HepG2 (cell line): ENCODE results near the gene PAIP2. TPM values are rescaled to one million over a fixed set of nuclear protein-coding genes. Genes with fewer than 3 reads are reported as not detected.

Source experiments
- ATAC-seq: fragments of 200-7000 bp; cut with Tn5 transposase; 3 replicates; pipeline ENCODE4 v1.9.1; 2020; ENCODE audit warnings: mild to moderate bottlenecking, moderate library complexity
- BruUV-seq: library from RNA; stranded (reverse); fragments of 400-500 nt; replicated peaks from 2 replicates; lab custom pipeline; 2021; lab: Mats Ljungman, UMichigan
- CTCF ChIA-PET: fragments of 300-600 bp; formaldehyde crosslinking; extraction: SDS; loops from one replicate; lab custom pipeline; 2021; ENCODE audit warnings: low total read pairs, inconsistent platforms, low intra/inter-chr PET ratio; lab: Yijun Ruan, JAX
- POLR2A ChIA-PET: fragments of 350-600 bp; sonication (Branson Sonifier 250); formaldehyde crosslinking; loops from one replicate; lab custom pipeline; 2020; ENCODE audit warnings: antibody characterized with exemption, inconsistent platforms; lab: Yijun Ruan, JAX
- DNase-seq: peaks from one replicate; pipeline ENCODE4 v3.0.0-alpha.2; 2015; ENCODE audit warnings: low spot score
- FAIRE-seq: peaks from 3 replicates; lab custom pipeline; 2011; peaks lifted over from hg19 to GRCh38; lab: Jason Lieb, UNC
- H2AFZ ChIP-seq: one replicate; pipeline ENCODE4 v1.6.1; 2011; ENCODE audit warnings: low read length, inconsistent platforms
- H3K27ac ChIP-seq: fragments of 300-600 bp; 3 replicates; pipeline ENCODE4 v1.8.0; 2011; ENCODE audit warnings: mixed run types, mild to moderate bottlenecking, mixed read lengths, low read length, inconsistent platforms; ENCODE audit not compliant: insufficient read depth; ENCODE audit errors: extremely low read length
- H3K27me3 ChIP-seq, 2 experiments: fragments of 200-600 bp in 1 of 2; 2 replicates in 1 of 2; 3 replicates in 1 of 2; pipeline versions ENCODE4 v1.6.0 to v1.8.0; 2011; ENCODE audit warnings: low read length in 2 of 2, mild to moderate bottlenecking in 2 of 2, moderate library complexity in 2 of 2, inconsistent platforms in 1 of 2; ENCODE audit not compliant: insufficient read depth in 2 of 2, control insufficient read depth in 1 of 2
- H3K36me3 ChIP-seq, 2 experiments: fragments of 200-600 bp in 1 of 2; replicated peaks in 1 of 2; 2 replicates in 1 of 2; 3 replicates in 1 of 2; pipeline versions ENCODE4 v1.5.1 to v1.8.0; 2011; ENCODE audit warnings: low read length in 2 of 2, inconsistent platforms in 1 of 2; ENCODE audit not compliant: insufficient read depth in 2 of 2, control insufficient read depth in 1 of 2
- H3K4me1 ChIP-seq: 2 replicates; pipeline ENCODE4 v1.5.1; 2012; ENCODE audit warnings: low read length, inconsistent platforms; ENCODE audit not compliant: insufficient read depth
- H3K4me2 ChIP-seq: 2 replicates; pipeline ENCODE4 v1.6.0; 2011; ENCODE audit warnings: low read depth, low read length, inconsistent platforms
- H3K4me3 ChIP-seq, 3 experiments: fragments of 200-600 bp in 1 of 3; sonication (generic), shearing (Covaris generic) in 1 of 3; replicated peaks in 1 of 3; 2 replicates each; pipeline ENCODE4 v1.5.1; 2011 to 2016; ENCODE audit warnings: low read length in 3 of 3, inconsistent platforms in 2 of 3, low read depth in 2 of 3, mild to moderate bottlenecking in 2 of 3, control low read depth in 1 of 3, mixed read lengths in 1 of 3; ENCODE audit not compliant: insufficient read depth in 1 of 3
- H3K79me2 ChIP-seq: one replicate; pipeline ENCODE4 v1.6.1; 2011; ENCODE audit warnings: low read length, inconsistent platforms; ENCODE audit not compliant: insufficient read depth
- H3K9ac ChIP-seq: 2 replicates; pipeline ENCODE4 v1.6.0; 2011; ENCODE audit warnings: mild to moderate bottlenecking, low read depth, low read length, inconsistent platforms; ENCODE audit not compliant: insufficient read depth
- H3K9me3 ChIP-seq: 2 replicates; pipeline ENCODE4 v1.5.1; 2012; ENCODE audit warnings: mild to moderate bottlenecking, low read length
- H4K20me1 ChIP-seq: 2 replicates; pipeline ENCODE4 v1.6.0; 2011; ENCODE audit warnings: inconsistent platforms, mild to moderate bottlenecking, low read length, moderate library complexity; ENCODE audit not compliant: insufficient read depth
- DNMT1 ChIP-seq: sonication (generic); formaldehyde crosslinking; IDR thresholded peaks from 2 replicates; pipeline ENCODE4 v1.5.1; 2020; ENCODE audit warnings: mild to moderate bottlenecking, missing genetic modification reagents
- FOXC1 ChIP-seq: sonication (generic); formaldehyde crosslinking; IDR thresholded peaks from 2 replicates; pipeline ENCODE4 v1.8.0; 2022; ENCODE audit warnings: mild to moderate bottlenecking, missing genetic modification reagents, borderline replicate concordance
- HDAC1 ChIP-seq: sonication (generic); formaldehyde crosslinking; IDR thresholded peaks from 2 replicates; pipeline ENCODE4 v1.5.1; 2020; ENCODE audit warnings: mild to moderate bottlenecking, missing genetic modification reagents
- IRF2 ChIP-seq: IDR thresholded peaks from 2 replicates; pipeline ENCODE4 v1.6.1; 2018; ENCODE audit warnings: missing genetic modification reagents, missing compliant biosample characterization
- MLLT10 ChIP-seq: sonication (generic); formaldehyde crosslinking; IDR thresholded peaks from 2 replicates; pipeline ENCODE4 v1.4.0; 2020; ENCODE audit warnings: missing genetic modification reagents
- MXI1 ChIP-seq: IDR thresholded peaks from 3 replicates; pipeline ENCODE4 v1.6.1; 2012; ENCODE audit warnings: low read depth, low read length, inconsistent platforms, borderline replicate concordance
- ZNF10 ChIP-seq: sonication (generic); formaldehyde crosslinking; IDR thresholded peaks from 2 replicates; pipeline ENCODE4 v1.4.0; 2020; ENCODE audit warnings: mild to moderate bottlenecking, low read depth, missing genetic modification reagents, borderline replicate concordance
- ZNF3 ChIP-seq: IDR thresholded peaks from 2 replicates; pipeline ENCODE4 v1.7.0; 2017; ENCODE audit warnings: inconsistent platforms
- ZNF431 ChIP-seq: sonication (generic); formaldehyde crosslinking; IDR thresholded peaks from 2 replicates; pipeline ENCODE4 v1.9.0; 2022; ENCODE audit warnings: missing genetic modification reagents, low read depth, mild to moderate bottlenecking, borderline replicate concordance
- ZNF570 ChIP-seq: sonication (generic); formaldehyde crosslinking; IDR thresholded peaks from 2 replicates; pipeline ENCODE4 v1.4.0; 2020; ENCODE audit warnings: mild to moderate bottlenecking, missing genetic modification reagents, borderline replicate concordance
- ZNF780A ChIP-seq: sonication (generic); formaldehyde crosslinking; IDR thresholded peaks from 2 replicates; pipeline ENCODE4 v1.8.0; 2022; ENCODE audit warnings: mild to moderate bottlenecking, missing genetic modification reagents, moderate library complexity
- ZNF841 ChIP-seq: sonication (generic); formaldehyde crosslinking; IDR thresholded peaks from 2 replicates; pipeline ENCODE4 v1.8.1; 2023; ENCODE audit warnings: missing genetic modification reagents, borderline replicate concordance
- WGBS: methylation state at CpG from one replicate; pipeline ENCODE4 v1.1.6; 2017; ENCODE audit warnings: low lambda C conversion rate; 5-methylcytosine and 5-hydroxymethylcytosine counted together
- in situ Hi-C: cut with HindIII; loops from 2 replicates; pipeline ENCODE4 v1.10.0; 2017; ENCODE audit warnings: low pct_unique_long_range_greater_than_20kb; ENCODE audit not compliant: extremely low pct_ligation_motif_present
- intact Hi-C: fragments of 100-400 bp; cut with micrococcal nuclease; formaldehyde crosslinking; loops from one replicate; pipeline ENCODE4 v1.10.0; 2022; ENCODE audit not compliant: unreplicated experiment
- polyA plus RNA-seq, 8 experiments: library from polyadenylated mRNA; depleted of rRNA in 3 of 8; stranded (reverse) in 7 of 8; unstranded in 1 of 8; fragments of >200 nt; fragmentation: Illumina TruSeq in 4 of 8; extraction: Trizol in 4 of 8; gene quantifications; 2 replicates each; pipeline versions ENCODE4 v1.2.1 to v1.2.3, GENCODE V29; 2011 to 2016; ENCODE audit warnings: low read depth in 4 of 8, missing spikeins in 1 of 8, mixed read lengths in 1 of 8; ENCODE audit not compliant: insufficient read depth in 1 of 8
- total RNA-seq, 5 experiments: library from RNA; depleted of rRNA; stranded (reverse); fragments of >200 nt; fragmentation: Illumina TruSeq; extraction: Trizol; gene quantifications; 2 replicates each; pipeline ENCODE4 v1.2.3, GENCODE V29; 2016; ENCODE audit warnings: low read depth in 1 of 5
- TF ChIP-seq, protein P1 (sequence below): sonication (generic); formaldehyde crosslinking; IDR thresholded peaks from 2 replicates; pipeline ENCODE4 v1.5.1; 2020; ENCODE audit warnings: mild to moderate bottlenecking, missing genetic modification reagents
- TF ChIP-seq, protein P2 (sequence below): IDR thresholded peaks from 2 replicates; pipeline ENCODE4 v1.6.1; 2016; ENCODE audit warnings: missing compliant biosample characterization, missing genetic modification reagents, borderline replicate concordance
- TF ChIP-seq, protein P3 (sequence below): sonication (generic); formaldehyde crosslinking; IDR thresholded peaks from 2 replicates; pipeline ENCODE4 v1.5.0; 2020; ENCODE audit warnings: mild to moderate bottlenecking, missing genetic modification reagents, borderline replicate concordance
- TF ChIP-seq, protein P4 (sequence below): sonication (generic); formaldehyde crosslinking; IDR thresholded peaks from 2 replicates; pipeline ENCODE4 v1.8.0; 2022; ENCODE audit warnings: missing genetic modification reagents, mild to moderate bottlenecking, borderline replicate concordance
- TF ChIP-seq, protein P5 (sequence below): sonication (generic); formaldehyde crosslinking; IDR thresholded peaks from 2 replicates; pipeline ENCODE4 v1.8.0; 2022; ENCODE audit warnings: mild to moderate bottlenecking, missing genetic modification reagents, borderline replicate concordance

Gene PAIP2
- total and polyA plus RNA-seq, 2 of the 13 experiments (the other 11 are each of a cell fraction or from before 2014, with no cell fraction given) = 61.5 to 76.3 TPM

DNA sequence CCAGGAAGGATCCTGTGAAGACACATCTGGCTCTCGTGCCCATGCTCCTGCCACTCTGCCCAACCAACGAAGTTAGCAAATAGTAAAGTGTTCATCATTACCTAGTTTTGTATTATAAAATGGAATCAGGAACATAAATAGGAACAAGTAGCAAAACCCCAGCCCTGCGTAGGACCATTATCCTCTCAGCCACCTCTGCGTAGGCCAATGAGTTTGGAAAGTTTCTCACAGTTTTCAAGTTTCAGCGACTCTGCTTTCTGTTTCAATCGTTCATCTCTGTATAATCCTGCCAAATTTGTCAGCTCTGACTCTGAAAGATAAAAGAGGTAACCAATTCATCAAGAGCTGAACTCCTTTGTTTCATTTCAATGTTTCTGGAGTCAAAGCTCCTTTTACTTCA lies 72.3 kb downstream of the PAIP2 start:
- ChIA-PET POLR2A (no interaction called here), CTCF (no interaction called here)
- Histone ChIP-seq H3K27me3 (no peaks in the 10 kb centered on the region), H3K9me3 (no peaks in the 10 kb centered on the region), H3K9ac (no peak overlapping the region), H3K36me3 (no peaks in the 10 kb centered on the region), H3K79me2 (no peaks in the 10 kb centered on the region), H2AFZ (no peak overlapping the region), H3K4me3 (no peak overlapping the region), H3K4me2 (no peak overlapping the region), H3K27ac (no peak overlapping the region), H4K20me1 (no peaks in the 10 kb centered on the region), H3K4me1 (peaks cover 31% of the 10 kb centered on the region)
- in situ Hi-C loops (no loop called here), intact Hi-C loops (no loop called here)
- FAIRE-seq = no peak
- BruUV-seq = no TSS peak
- WGBS = 93% methylated on average over 6 of the region's 6 CpGs
- ATAC-seq = no peak
- DNase-seq = no peak
- TF ChIP-seq, protein P1, sequence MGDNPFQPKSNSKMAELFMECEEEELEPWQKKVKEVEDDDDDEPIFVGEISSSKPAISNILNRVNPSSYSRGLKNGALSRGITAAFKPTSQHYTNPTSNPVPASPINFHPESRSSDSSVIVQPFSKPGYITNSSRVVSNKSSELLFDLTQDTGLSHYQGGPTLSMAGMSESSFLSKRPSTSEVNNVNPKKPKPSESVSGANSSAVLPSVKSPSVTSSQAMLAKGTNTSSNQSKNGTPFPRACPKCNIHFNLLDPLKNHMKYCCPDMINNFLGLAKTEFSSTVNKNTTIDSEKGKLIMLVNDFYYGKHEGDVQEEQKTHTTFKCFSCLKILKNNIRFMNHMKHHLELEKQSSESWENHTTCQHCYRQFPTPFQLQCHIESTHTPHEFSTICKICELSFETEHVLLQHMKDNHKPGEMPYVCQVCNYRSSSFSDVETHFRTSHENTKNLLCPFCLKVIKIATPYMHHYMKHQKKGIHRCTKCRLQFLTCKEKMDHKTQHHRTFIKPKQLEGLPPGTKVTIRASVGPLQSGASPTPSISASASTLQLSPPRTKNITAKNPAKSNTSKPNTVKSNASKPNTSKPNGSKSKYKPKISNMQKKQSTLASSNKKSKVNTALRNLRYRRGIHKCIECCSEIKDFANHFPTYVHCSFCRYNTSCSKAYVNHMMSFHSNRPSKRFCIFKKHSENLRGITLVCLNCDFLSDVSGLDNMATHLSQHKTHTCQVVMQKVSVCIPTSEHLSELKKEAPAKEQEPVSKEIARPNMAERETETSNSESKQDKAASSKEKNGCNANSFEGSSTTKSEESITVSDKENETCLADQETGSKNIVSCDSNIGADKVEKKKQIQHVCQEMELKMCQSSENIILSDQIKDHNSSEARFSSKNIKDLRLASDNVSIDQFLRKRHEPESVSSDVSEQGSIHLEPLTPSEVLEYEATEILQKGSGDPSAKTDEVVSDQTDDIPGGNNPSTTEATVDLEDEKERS (CRISPR knock-in tag) = no peak
- TF ChIP-seq, protein P2, sequence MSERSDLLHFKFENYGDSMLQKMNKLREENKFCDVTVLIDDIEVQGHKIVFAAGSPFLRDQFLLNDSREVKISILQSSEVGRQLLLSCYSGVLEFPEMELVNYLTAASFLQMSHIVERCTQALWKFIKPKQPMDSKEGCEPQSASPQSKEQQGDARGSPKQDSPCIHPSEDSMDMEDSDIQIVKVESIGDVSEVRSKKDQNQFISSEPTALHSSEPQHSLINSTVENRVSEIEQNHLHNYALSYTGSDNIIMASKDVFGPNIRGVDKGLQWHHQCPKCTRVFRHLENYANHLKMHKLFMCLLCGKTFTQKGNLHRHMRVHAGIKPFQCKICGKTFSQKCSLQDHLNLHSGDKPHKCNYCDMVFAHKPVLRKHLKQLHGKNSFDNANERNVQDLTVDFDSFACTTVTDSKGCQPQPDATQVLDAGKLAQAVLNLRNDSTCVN (CRISPR knock-in tag) = no peak
- TF ChIP-seq, protein P3, sequence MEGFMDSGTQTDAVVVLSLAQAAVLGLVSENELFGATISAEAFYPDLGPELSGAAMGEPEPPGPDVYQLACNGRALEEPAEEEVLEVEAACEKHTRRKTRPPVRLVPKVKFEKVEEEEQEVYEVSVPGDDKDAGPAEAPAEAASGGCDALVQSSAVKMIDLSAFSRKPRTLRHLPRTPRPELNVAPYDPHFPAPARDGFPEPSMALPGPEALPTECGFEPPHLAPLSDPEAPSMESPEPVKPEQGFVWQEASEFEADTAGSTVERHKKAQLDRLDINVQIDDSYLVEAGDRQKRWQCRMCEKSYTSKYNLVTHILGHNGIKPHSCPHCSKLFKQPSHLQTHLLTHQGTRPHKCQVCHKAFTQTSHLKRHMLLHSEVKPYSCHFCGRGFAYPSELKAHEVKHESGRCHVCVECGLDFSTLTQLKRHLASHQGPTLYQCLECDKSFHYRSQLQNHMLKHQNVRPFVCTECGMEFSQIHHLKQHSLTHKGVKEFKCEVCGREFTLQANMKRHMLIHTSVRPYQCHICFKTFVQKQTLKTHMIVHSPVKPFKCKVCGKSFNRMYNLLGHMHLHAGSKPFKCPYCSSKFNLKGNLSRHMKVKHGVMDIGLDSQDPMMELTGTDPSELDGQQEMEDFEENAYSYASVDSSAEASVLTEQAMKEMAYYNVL (CRISPR knock-in tag) = no peak
- TF ChIP-seq, protein P4, sequence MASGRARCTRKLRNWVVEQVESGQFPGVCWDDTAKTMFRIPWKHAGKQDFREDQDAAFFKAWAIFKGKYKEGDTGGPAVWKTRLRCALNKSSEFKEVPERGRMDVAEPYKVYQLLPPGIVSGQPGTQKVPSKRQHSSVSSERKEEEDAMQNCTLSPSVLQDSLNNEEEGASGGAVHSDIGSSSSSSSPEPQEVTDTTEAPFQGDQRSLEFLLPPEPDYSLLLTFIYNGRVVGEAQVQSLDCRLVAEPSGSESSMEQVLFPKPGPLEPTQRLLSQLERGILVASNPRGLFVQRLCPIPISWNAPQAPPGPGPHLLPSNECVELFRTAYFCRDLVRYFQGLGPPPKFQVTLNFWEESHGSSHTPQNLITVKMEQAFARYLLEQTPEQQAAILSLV = no peak
- TF ChIP-seq MXI1 (no peak), DNMT1 (CRISPR knock-in tag) (no peak), ZNF570 (CRISPR knock-in tag) (no peak), HDAC1 (CRISPR knock-in tag) (no peak), ZNF3 (no peak), IRF2 (CRISPR knock-in tag) (no peak), ZNF10 (no peak), ZNF780A (no peak), ZNF841 (no peak), ZNF431 (no peak), FOXC1 (CRISPR knock-in tag) (no peak), MLLT10 (CRISPR knock-in tag) (no peak)
- TF ChIP-seq, protein P5, sequence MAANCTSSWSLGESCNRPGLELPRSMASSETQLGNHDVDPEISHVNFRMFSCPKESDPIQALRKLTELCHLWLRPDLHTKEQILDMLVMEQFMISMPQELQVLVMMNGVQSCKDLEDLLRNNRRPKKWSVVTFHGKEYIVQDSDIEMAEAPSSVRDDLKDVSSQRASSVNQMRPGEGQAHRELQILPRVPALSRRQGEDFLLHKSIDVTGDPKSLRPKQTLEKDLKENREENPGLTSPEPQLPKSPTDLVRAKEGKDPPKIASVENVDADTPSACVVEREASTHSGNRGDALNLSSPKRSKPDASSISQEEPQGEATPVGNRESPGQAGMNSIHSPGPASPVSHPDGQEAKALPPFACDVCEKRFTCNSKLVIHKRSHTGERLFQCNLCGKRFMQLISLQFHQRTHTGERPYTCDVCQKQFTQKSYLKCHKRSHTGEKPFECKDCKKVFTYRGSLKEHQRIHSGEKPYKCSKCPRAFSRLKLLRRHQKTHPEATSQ (CRISPR knock-in tag) = no peak
